DMS53 (cell line): ENCODE data around the gene CCDC63.
"Not testable (repeated sequence)": the region's sequence is repeated elsewhere in the genome, so short reads cannot be mapped to it uniquely, and the experiment has no call there.

ENCODE experiments used
- DNase-seq: peaks from one replicate; lab custom pipeline; 2025; lab: John Stamatoyannopoulos, UW

CCDC63 gene

DNA sequence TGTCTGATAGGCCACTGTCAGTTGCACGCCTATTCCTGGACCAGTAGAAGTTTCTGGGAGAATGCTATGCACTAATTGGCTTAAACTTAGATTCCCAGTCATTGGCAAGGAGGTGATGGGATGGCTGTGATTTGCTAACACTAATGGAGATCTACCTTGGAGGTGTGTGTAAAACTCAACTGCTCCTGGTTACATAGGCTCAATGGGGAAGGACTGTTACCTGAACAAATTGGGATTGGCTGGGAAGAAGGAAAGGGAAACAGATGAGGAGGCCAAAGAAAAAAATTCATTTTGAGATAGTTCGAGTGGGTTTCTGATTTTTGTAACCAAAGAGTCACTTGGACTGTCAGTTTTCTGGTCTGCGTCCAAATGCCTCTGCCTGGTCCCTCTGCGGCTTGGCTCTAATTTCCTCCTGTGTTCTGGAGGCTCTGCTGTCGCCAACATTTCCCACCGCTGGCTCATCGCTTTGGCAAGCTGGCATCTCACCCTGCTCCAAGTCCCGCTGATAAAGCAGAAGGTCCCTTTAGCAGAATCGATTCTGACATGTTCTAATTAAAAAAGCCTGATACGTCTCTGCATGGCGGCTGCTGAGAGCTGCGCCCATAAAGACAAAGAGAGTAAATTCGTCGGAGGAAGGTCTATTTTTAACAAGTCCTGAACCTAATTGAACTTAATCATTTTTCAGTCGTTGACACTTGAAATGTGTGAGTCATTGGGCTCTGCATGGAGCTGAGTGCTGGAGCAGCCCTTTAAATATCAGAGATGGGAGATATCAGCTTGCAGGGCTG lies 2.0 kb upstream of the CCDC63 start:
- DNase-seq = no peak

GRCh38 chr12:110845339-110845682 lies 1.5 kb upstream of the CCDC63 start:
- no peak for DNase-seq

- DNase-seq = no peak
These were observed 1.6 kb downstream of the CCDC63 start for GRCh38 chr12:110848314-110848923.

DNA sequence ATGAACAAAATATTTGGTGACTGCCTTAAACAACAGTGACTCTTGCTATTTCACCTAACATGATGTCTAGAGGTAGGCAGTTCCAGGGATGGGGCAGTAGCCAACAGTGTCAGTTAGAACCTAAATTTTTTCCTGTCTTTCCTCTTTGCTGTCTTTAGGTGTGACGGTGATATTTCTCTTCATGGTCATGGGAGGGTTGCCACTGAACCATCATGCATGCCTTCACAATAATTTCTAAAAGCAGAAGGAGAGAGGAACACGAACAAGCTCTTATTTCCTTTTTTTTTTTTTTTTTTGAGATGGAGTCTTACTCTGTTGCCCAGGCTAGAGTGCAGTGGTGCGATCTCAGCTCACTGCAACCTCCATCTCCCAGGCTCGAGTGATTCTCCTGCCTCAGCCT lies 2.4 kb downstream of the CCDC63 start:
- no peak for DNase-seq

DNA sequence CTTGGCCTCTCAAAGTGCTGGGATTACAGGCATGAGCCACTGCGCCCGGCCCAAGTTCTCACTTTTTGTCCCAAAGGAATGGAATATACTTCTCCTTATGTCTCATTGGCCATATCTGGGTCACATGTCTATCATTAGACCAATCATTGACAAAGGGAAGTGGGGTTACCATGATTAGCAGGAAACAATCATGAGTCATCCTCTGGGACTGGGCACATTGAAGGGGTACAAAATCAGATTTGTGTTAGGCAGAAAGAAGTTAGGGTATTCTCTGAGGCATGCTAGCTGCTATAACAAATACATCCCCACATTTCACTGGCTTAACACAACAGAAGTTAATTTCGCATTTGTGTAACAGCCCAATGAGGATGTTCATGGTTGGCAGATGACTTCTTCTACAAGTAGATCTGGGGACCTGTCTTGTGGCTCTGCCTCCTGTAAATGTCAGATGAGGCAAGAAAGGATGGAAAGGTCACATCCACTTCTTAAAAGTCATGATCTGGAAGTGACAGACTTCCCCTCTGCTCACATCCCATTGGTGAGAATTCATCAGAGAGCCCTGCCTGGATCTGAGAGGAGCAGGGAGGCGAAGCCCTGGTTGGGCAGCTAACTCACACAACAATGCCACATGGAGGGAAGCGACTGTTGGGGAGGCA lies 3.1 kb downstream of the CCDC63 start:
- no peak for DNase-seq

GRCh38 chr12:110850762-110851161 lies 4.0 kb downstream of the CCDC63 start:
- DNase-seq = no peak

DNA sequence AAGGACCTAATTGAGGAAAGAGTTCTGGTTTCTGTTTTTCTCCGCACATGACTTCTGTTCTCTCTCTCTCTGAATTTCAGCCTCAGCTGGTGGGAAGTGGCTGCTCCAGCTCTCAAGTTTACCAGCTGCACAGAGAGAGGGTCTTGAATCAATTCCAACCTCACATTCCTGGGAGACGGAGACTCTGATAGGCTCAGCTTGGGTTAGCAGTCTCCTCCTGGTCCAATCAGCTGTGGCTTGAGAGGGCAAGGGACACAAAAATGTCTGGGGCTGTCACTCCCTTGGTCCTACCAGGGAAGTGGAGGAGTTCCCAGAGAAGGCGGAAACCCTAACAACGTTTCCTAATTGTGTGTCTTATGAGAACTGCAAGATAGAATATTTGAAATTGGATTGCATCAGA lies 7.0 kb downstream of the CCDC63 start:
- DNase-seq = no peak

- no peak for DNase-seq
These were observed 9.8 kb downstream of the CCDC63 start for GRCh38 chr12:110856542-110856941.

- no peak for DNase-seq
These were observed 10.7 kb downstream of the CCDC63 start for GRCh38 chr12:110857528-110857927.

DNA sequence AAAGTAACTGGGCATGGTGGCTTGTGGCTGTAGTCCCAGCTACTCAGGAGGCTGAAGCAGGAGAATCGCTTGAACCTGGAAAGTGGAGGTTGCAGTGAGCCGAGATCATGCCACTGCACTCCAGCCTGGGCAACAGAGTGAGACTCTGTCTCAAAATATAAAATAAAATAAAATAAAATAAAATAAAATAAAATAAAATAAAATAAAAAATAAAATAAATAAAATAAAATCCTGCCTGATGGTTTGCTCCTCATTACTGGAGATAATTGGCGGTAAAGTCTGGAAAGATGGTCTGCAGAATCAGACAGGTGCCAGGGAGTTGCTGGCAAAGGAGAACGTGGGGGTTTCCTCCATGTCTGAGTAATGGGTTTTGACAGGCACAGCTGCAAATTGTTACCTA lies 11.2 kb downstream of the CCDC63 start:
- not testable (repeated sequence) for DNase-seq

DNA sequence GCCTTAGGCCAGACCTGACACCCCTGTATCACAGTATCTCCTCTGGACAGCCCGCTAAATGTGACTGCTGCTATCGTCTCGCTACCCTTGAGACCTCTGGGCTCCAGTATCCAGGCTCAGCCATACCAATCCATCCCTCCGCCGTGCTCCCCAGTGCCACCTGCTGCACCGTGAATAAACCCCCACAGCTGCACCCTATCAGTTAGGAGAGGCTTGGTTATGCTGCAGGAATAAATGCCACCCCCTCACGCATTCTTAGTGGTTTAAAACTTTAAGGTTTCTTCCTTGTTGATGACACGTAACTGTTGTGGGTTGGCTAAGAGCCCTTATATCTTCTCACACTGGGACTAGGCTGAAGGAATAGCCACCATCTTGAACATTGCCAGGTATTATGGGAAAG lies 12.1 kb downstream of the CCDC63 start:
- DNase-seq = no peak

DNA sequence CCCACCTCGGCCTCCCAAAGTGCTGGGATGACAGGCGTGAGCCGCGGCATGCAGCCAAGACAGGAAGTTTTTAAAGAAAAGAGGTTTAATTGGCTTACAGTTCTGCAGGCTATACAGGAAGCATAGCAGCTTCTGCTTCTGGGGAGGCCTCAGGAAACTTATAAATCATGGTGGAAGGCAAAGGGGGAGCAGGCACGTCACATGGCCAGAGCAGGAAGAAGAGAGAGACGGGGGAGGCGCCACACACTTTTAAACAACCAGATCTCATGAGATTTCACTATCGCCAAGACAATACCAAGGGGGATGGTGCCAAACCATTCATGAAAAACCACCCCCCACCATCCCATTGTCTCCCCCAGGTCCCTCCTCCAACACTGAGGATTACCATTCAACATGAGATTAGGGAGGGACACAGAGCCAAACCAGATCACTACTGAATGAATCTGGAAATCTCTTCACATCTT lies 14.1 kb downstream of the CCDC63 start:
- no peak for DNase-seq

DNA sequence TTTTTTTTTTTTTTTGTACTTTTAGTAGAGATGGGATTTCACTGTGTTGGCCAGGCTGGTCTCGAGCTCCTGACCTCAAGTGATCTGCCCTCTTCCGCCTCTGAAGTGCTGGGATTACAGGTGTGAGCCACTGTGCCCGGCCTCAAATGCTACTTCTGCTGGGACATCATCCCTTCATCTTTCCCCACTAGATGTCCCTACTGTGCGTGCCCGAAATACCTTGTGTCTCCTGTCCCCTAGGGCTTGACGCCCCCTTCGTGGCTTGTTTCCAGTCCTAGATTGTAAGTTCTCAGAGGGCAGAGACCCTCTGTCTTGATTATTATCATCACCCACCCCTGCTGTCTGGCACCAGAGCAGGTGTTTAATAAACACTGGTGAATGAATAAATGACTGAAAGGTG lies 14.9 kb downstream of the CCDC63 start:
- no peak for DNase-seq

DNA sequence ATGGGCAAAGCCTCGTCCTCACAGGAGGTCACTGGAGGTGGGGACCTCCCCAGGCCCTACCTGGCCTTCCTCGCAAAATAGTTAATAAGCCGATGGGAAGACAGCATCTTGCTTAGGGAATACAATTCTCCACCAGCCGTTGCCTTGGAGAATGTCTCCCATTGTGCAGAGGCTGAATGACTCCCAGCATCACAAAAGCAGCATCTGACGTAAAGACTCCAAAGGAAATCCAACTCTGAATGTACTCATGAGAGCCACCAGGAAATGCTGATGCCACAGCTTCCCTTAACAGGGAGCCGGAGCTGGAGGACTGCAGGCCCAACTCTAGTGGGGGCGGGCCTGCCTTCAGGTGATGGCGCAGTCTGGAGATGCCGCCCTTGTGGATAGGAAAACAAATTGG lies 15.5 kb downstream of the CCDC63 start:
- no peak for DNase-seq

- no peak for DNase-seq
These were observed 16.4 kb downstream of the CCDC63 start for GRCh38 chr12:110863161-110863560.

- no peak for DNase-seq
These were observed 18.7 kb downstream of the CCDC63 start for GRCh38 chr12:110865521-110865920.

DNA sequence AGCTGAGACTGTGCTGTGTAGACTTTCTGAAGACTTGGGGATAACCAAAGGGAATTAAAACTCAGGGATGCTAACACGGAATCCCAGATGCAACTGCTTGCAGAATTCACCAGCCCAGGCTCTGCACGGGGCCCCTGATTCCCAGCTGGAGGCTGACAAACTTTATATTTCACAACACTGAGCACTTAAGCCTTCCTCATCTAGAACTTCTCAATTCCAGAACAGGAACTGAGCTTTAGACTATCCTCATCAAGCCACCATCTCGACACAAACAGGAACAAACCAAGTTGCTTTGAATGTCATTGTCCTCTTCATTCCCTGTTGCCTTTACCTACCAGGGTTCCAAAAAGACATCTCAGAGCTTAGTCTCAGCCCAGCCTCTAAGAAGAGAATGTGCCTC lies 22.2 kb downstream of the CCDC63 start:
- no peak for DNase-seq

GRCh38 chr12:110869803-110870202 lies 23.0 kb downstream of the CCDC63 start:
- no peak for DNase-seq

- no peak for DNase-seq
These were observed 25.3 kb downstream of the CCDC63 start for GRCh38 chr12:110872100-110872499.

- no peak for DNase-seq
These were observed 27.6 kb downstream of the CCDC63 start for GRCh38 chr12:110874351-110874750.

GRCh38 chr12:110874781-110875180 lies 28.0 kb downstream of the CCDC63 start:
- no peak for DNase-seq

GRCh38 chr12:110880651-110881050 lies 33.9 kb downstream of the CCDC63 start:
- DNase-seq = no peak

DNA sequence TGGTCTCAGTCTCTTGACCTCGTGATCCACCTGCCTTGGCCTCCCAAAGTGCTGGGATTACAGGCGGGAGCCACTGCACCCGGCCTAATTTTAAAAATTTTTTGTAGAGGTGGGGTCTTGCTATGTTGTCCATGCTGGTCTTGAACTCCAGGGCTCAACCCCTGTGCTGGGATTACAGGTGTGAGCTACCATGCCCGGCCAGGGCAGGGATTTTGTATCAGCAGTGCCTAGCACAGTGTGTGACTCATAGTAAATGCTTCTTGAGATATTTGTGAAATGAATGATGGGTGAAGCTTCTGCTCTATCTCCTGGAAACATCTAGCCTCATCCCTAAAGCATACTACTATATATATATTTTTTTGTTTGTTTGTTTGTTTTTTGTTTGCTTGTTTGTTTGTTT lies 36.5 kb downstream of the CCDC63 start:
- no peak for DNase-seq
